HCT116 (cell line): ENCODE measurements around the gene DIP2C.

Experiments used
- EZH2 ChIP-seq: fragments of 200-600 bp; sonication (generic); IDR thresholded peaks from 2 replicates; pipeline ENCODE4 v1.6.1; 2017; ENCODE audit warnings: antibody characterized with exemption, mixed run types
- FOSL1 ChIP-seq: IDR thresholded peaks from 2 replicates; pipeline ENCODE4 v1.6.1; 2012; ENCODE audit warnings: low read depth
- POLR2AphosphoS5 ChIP-seq: IDR thresholded peaks from 2 replicates; pipeline ENCODE4 v1.6.1; 2011; ENCODE audit warnings: mild to moderate bottlenecking, low read depth, low read length, moderate library complexity
- ZFX ChIP-seq: fragments of 450-650 bp; IDR thresholded peaks from 2 replicates; pipeline ENCODE4 v1.6.1; 2017
- TF ChIP-seq, protein P1 (sequence below): IDR thresholded peaks from 2 replicates; pipeline ENCODE4 v1.6.1; 2012
- TF ChIP-seq, protein P2 (sequence below), 3 experiments: fragments of 200-600 bp in 1 of 3; sonication (generic) in 1 of 3; IDR thresholded peaks in 2 of 3; conservative IDR thresholded peaks in 1 of 3; 2 replicates each; pipeline ENCODE4 v1.5.1; 2012 to 2017; ENCODE audit warnings: low read depth in 2 of 3, low read length in 2 of 3, antibody characterized with exemption in 1 of 3, borderline replicate concordance in 1 of 3, control low read depth in 1 of 3, mild to moderate bottlenecking in 1 of 3, mixed read lengths in 1 of 3, mixed run types in 1 of 3, moderate library complexity in 1 of 3; ENCODE audit not compliant: insufficient read depth in 1 of 3

DNA sequence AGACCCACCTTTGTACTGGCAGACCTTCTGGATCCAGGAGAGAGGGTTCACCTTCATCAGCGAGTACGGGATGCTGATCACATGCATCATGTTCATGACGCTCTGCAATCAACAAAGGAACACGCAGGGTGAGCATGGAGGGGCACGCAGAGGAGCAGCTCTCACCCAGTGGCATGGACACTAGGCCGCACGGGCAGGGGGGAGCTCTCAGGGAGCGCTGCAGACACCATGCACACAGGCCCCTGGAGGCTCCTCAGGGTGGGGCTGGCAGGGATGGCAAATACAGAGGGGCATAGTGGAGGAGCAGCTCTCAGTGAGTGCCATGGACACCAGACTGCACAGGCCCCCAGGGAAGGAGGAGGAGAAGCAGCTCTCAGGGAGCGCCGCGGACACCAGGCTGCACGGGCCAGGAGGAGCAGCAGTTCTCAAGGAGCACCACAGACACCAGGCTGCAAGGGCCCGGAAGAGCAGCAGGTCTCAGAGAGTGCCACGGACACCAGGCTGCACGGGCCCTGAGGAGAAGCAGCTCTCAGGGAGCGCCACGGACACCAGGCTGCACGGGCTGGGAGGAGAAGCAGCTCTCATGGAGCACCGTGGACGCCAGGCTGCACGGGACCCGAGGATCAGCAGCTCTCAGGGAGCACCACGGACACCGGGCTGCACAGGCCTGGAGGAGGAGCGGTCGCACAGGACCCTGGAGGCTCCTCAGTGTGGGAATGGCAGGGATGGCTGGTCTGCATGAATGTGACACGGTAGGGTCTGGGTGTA is 304.7 kb downstream of the DIP2C start:
- TF ChIP-seq, protein P1, sequence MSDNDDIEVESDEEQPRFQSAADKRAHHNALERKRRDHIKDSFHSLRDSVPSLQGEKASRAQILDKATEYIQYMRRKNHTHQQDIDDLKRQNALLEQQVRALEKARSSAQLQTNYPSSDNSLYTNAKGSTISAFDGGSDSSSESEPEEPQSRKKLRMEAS: no peak
- no peak for TF ChIP-seq POLR2AphosphoS5
- TF ChIP-seq, protein P2, sequence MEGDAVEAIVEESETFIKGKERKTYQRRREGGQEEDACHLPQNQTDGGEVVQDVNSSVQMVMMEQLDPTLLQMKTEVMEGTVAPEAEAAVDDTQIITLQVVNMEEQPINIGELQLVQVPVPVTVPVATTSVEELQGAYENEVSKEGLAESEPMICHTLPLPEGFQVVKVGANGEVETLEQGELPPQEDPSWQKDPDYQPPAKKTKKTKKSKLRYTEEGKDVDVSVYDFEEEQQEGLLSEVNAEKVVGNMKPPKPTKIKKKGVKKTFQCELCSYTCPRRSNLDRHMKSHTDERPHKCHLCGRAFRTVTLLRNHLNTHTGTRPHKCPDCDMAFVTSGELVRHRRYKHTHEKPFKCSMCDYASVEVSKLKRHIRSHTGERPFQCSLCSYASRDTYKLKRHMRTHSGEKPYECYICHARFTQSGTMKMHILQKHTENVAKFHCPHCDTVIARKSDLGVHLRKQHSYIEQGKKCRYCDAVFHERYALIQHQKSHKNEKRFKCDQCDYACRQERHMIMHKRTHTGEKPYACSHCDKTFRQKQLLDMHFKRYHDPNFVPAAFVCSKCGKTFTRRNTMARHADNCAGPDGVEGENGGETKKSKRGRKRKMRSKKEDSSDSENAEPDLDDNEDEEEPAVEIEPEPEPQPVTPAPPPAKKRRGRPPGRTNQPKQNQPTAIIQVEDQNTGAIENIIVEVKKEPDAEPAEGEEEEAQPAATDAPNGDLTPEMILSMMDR (IDR thresholded peaks at IDR 0.05 in 2 of 3, conservative IDR thresholded peaks at IDR 0.05 in 1 of 3; ENCODE audit: borderline replicate concordance in 1 of 3, insufficient read depth in 1 of 3, low read depth in 2 of 3, low read length in 2 of 3): no peak
- TF ChIP-seq EZH2: no peak
- TF ChIP-seq FOSL1: no peak
- TF ChIP-seq ZFX: no peak
